DND-41 (cell line): Measurements from ENCODE around the gene FCAMR.

ENCODE experiments used
- CTCF ChIP-seq: IDR thresholded peaks from 2 replicates; pipeline ENCODE4 v1.5.1; 2012; ENCODE audit warnings: borderline replicate concordance, low read length, moderate library complexity, mild to moderate bottlenecking; ENCODE audit not compliant: poor library complexity, severe bottlenecking; ENCODE audit errors: extremely low read depth
- EZH2 ChIP-seq: IDR thresholded peaks from 3 replicates; pipeline ENCODE4 v1.6.1; 2012; ENCODE audit warnings: borderline replicate concordance, low read depth, mild to moderate bottlenecking, moderate library complexity, low read length, inconsistent platforms; ENCODE audit not compliant: severe bottlenecking

GRCh38 chr1:206961668-206962067, 8.6 kb downstream of the FCAMR start:
- TF ChIP-seq CTCF (no peak), EZH2 (no peak)
